Keratinocyte (primary cell): Measurements from ENCODE around the gene COMT. TPM values are rescaled to one million over a fixed set of nuclear protein-coding genes. Genes with fewer than 3 reads are reported as not detected.

Experiments used
- DNase-seq: peaks from one replicate; pipeline ENCODE4 v3.0.0-alpha.2; 2011; ENCODE audit warnings: low read depth, missing footprints, low spot score
- FAIRE-seq: peaks from 2 replicates; lab custom pipeline; 2011; peaks lifted over from hg19 to GRCh38; lab: Jason Lieb, UNC
- H2AFZ ChIP-seq: 2 replicates; pipeline ENCODE4 v1.6.0; 2012; ENCODE audit warnings: low read length, control low read depth, inconsistent platforms; ENCODE audit not compliant: control insufficient read depth
- H3K27ac ChIP-seq: 2 replicates; pipeline ENCODE4 v1.5.1; 2011; ENCODE audit warnings: low read length; ENCODE audit not compliant: control insufficient read depth, insufficient read depth
- H3K27me3 ChIP-seq: 3 replicates; pipeline ENCODE4 v1.6.0; 2011; ENCODE audit warnings: low read length; ENCODE audit not compliant: control insufficient read depth, insufficient read depth; ENCODE audit errors: extremely low read depth
- H3K36me3 ChIP-seq, 2 experiments: 2 replicates in 1 of 2; 3 replicates in 1 of 2; pipeline ENCODE4 v1.5.1; 2011; ENCODE audit warnings: low read length in 2 of 2, mild to moderate bottlenecking in 1 of 2; ENCODE audit not compliant: control insufficient read depth in 2 of 2, insufficient read depth in 2 of 2; ENCODE audit errors: extremely low read depth in 1 of 2
- H3K4me1 ChIP-seq: 3 replicates; pipeline ENCODE4 v1.5.1; 2011; ENCODE audit warnings: low read length; ENCODE audit not compliant: control insufficient read depth, insufficient read depth; ENCODE audit errors: extremely low read depth
- H3K4me2 ChIP-seq: 3 replicates; pipeline ENCODE4 v1.6.0; 2011; ENCODE audit warnings: low read depth, low read length; ENCODE audit not compliant: control insufficient read depth, insufficient read depth; ENCODE audit errors: extremely low read depth
- H3K4me3 ChIP-seq, 3 experiments: fragments of 200-600 bp in 1 of 3; sonication (generic) in 1 of 3; 2 replicates in 2 of 3; 3 replicates in 1 of 3; pipeline ENCODE4 v1.5.1; 2011 to 2016; ENCODE audit warnings: low read length in 3 of 3, mild to moderate bottlenecking in 3 of 3, control low read depth in 2 of 3, inconsistent platforms in 1 of 3, low read depth in 1 of 3, mixed read lengths in 1 of 3, mixed run types in 1 of 3, moderate library complexity in 1 of 3; ENCODE audit not compliant: control insufficient read depth in 2 of 3, insufficient read depth in 2 of 3; ENCODE audit errors: extremely low read depth in 1 of 3
- H3K79me2 ChIP-seq: 2 replicates; pipeline ENCODE4 v1.6.0; 2012; ENCODE audit warnings: low read length; ENCODE audit not compliant: control insufficient read depth, insufficient read depth
- H3K9ac ChIP-seq: 3 replicates; pipeline ENCODE4 v1.6.0; 2011; ENCODE audit warnings: low read length; ENCODE audit not compliant: control insufficient read depth, insufficient read depth; ENCODE audit errors: extremely low read depth
- H3K9me1 ChIP-seq: 3 replicates; pipeline ENCODE4 v1.6.0; 2011; ENCODE audit warnings: low read length; ENCODE audit not compliant: control insufficient read depth, insufficient read depth; ENCODE audit errors: extremely low read depth
- H3K9me3 ChIP-seq: 2 replicates; pipeline ENCODE4 v1.5.1; 2012; ENCODE audit warnings: low read depth, low read length; ENCODE audit not compliant: control insufficient read depth
- H4K20me1 ChIP-seq: 3 replicates; pipeline ENCODE4 v1.6.0; 2011; ENCODE audit warnings: low read length; ENCODE audit not compliant: control insufficient read depth, insufficient read depth; ENCODE audit errors: extremely low read depth
- EZH2 ChIP-seq: IDR thresholded peaks from one replicate; pipeline ENCODE4 v1.6.1; 2012; ENCODE audit warnings: inconsistent platforms, mild to moderate bottlenecking, low read length, moderate library complexity
- dilution Hi-C: fragments of 300-500 bp; cut with MboI; formaldehyde crosslinking; loops from one replicate; pipeline ENCODE4 v1.7.0; 2020; ENCODE audit warnings: low sequenced_read_pairs; ENCODE audit not compliant: extremely low pct_ligation_motif_present
- polyA plus RNA-seq, 5 experiments: library from polyadenylated mRNA; depleted of rRNA in 3 of 5; stranded (reverse) in 3 of 5; stranded (forward) in 1 of 5; unstranded in 1 of 5; fragments of >200 nt; gene quantifications; 1 replicate in 1 of 5; 2 replicates in 3 of 5; 3 replicates in 1 of 5; pipeline versions ENCODE4 v1.2.1 to v1.2.3, GENCODE V29; 2011 to 2012; ENCODE audit warnings: missing spikeins in 2 of 5, low read depth in 1 of 5, low replicate concordance in 1 of 5
- TF ChIP-seq, protein P1 (sequence below), 3 experiments: IDR thresholded peaks in 1 of 3; conservative IDR thresholded peaks in 1 of 3; optimal IDR thresholded peaks in 1 of 3; 2 replicates in 2 of 3; 3 replicates in 1 of 3; pipeline versions ENCODE3 to v1.5.1; 2011; ENCODE audit warnings: low read length in 3 of 3, mild to moderate bottlenecking in 3 of 3, moderate library complexity in 2 of 3, control low read depth in 1 of 3, inconsistent platforms in 1 of 3; ENCODE audit not compliant: insufficient read depth in 2 of 3; ENCODE audit errors: extremely low read depth in 1 of 3

The COMT gene
- polyA plus RNA-seq, 1 donor (not counting 4 experiments of a cell fraction or from before 2014, with no cell fraction given), result 139 TPM

DNA sequence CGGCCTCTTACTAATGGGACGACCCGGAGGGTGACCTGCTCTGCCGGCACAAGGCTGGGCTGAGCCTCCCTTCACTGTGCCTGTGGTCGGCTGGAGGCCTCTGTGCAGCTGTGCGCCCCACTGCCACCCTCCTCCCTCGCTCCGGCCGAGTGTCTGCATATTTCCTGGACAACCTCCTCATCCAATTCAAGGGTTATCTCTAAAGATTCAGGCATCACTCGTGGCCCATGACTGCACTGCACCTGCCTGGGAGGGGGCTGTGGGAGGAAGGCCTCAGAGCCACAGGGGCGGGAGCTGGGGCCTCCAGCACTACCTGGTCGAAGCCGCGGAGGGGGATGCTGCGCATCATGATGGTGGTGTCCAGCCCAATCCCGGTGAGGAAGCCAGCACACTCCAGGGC is 43.8 kb upstream of the COMT start:
- H3K9ac ChIP-seq, result no peak overlapping the region
- no peaks in the 10 kb centered on the region for H3K9me1 ChIP-seq
- TF ChIP-seq EZH2, result no peak
- TF ChIP-seq, protein P1, sequence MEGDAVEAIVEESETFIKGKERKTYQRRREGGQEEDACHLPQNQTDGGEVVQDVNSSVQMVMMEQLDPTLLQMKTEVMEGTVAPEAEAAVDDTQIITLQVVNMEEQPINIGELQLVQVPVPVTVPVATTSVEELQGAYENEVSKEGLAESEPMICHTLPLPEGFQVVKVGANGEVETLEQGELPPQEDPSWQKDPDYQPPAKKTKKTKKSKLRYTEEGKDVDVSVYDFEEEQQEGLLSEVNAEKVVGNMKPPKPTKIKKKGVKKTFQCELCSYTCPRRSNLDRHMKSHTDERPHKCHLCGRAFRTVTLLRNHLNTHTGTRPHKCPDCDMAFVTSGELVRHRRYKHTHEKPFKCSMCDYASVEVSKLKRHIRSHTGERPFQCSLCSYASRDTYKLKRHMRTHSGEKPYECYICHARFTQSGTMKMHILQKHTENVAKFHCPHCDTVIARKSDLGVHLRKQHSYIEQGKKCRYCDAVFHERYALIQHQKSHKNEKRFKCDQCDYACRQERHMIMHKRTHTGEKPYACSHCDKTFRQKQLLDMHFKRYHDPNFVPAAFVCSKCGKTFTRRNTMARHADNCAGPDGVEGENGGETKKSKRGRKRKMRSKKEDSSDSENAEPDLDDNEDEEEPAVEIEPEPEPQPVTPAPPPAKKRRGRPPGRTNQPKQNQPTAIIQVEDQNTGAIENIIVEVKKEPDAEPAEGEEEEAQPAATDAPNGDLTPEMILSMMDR (optimal IDR thresholded peaks at IDR 0.05 in 1 of 3, IDR thresholded peaks at IDR 0.05 in 1 of 3, conservative IDR thresholded peaks at IDR 0.05 in 1 of 3; ENCODE audit: extremely low read depth in 1 of 3, insufficient read depth in 2 of 3, low read length in 3 of 3), result no peak
- peaks cover 2% of the 10 kb centered on the region for H3K4me1 ChIP-seq
- no peaks in the 10 kb centered on the region for H4K20me1 ChIP-seq
- H3K36me3 ChIP-seq, result peaks cover 0 to 1% of the 10 kb centered on the region in 2 experiments
- FAIRE-seq, result no peak
- dilution Hi-C loops, result no loop called here
- no peak overlapping the region for H3K27ac ChIP-seq
- no peak overlapping the region for H3K4me2 ChIP-seq
- no peaks in the 10 kb centered on the region for H3K79me2 ChIP-seq
- DNase-seq, result no peak
- no peak overlapping the region for H3K4me3 ChIP-seq
- H3K27me3 ChIP-seq, result no peaks in the 10 kb centered on the region
- H3K9me3 ChIP-seq, result no peaks in the 10 kb centered on the region
- H2AFZ ChIP-seq, result no peak overlapping the region

DNA sequence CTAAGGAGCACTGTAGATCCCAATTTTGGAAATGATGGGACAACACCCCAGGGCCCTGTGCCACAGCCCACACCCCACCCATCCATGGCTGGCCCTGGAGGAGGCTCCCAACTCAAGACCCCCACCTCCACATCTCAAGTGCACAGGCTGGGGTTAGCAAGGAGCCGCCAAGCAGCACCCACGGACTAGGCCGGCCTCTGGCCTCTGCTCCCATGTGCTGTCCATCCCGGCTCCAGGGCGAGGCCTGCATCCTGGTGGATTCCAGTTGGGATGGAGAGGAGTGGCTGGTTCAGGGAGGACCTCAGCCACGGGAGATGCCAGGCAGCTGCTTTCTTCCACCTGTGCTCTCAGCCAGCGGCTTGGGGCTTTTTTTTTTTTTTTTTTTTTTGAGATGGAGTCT is 43.4 kb upstream of the COMT start:
- Histone ChIP-seq H3K4me1 (no peaks in the 10 kb centered on the region), H3K36me3 (peaks cover 0 to 1% of the 10 kb centered on the region in 2 experiments), H3K9ac (no peak overlapping the region), H4K20me1 (no peaks in the 10 kb centered on the region), H2AFZ (no peak overlapping the region), H3K9me1 (no peaks in the 10 kb centered on the region), H3K4me2 (no peak overlapping the region), H3K27ac (no peak overlapping the region), H3K9me3 (no peaks in the 10 kb centered on the region), H3K79me2 (no peaks in the 10 kb centered on the region), H3K27me3 (no peaks in the 10 kb centered on the region), H3K4me3 (no peak overlapping the region)
- no peak for TF ChIP-seq EZH2
- TF ChIP-seq, protein P1 (optimal IDR thresholded peaks at IDR 0.05 in 1 of 3, IDR thresholded peaks at IDR 0.05 in 1 of 3, conservative IDR thresholded peaks at IDR 0.05 in 1 of 3; ENCODE audit: extremely low read depth in 1 of 3, insufficient read depth in 2 of 3, low read length in 3 of 3), result no peak
- dilution Hi-C loops, result no loop called here
- DNase-seq (no peak), FAIRE-seq (no peak)
